Measurements from ENCODE around the gene DIP2A.

The DIP2A gene

DNA sequence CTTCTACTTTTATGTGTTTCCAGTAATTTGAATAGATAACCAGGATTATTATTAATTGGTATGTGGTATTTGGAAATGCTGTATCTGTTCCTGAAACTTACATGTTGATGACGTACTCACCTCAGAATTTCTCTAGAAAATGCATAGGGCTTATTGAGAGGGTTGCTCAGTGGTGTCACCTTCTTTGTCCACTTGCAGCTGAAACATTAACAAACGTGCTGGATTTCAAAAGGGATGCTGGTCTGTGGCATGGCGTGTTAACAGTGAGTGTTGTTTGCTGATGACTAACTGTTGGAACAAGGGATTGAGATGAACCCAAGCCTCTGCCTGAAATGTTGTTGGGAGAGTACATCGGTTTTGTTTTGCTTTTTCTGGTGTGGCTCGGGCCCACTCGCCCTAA lies 78.3 kb downstream of the DIP2A start:
- no peak for DNase-seq

DNA sequence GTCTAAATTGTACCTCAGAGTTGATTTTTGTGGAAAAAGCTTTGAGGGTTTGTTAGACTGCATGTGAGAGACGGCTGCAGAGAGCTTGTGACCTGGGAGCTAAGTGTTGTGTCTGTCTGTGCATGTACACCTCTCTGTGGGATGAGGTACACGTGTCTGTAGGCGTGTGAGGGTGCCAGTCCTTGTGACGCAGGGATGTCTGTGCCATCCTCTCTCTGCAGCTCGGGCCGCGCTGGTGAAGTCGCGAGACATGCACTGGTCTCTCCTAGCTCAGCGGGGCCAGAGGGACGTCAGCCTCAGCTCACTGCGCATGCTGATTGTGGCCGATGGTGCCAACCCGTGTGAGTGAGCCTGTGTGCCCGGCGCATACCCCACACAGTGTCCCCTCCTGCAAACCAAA lies 79.6 kb downstream of the DIP2A start:
- no peak for DNase-seq

DNA sequence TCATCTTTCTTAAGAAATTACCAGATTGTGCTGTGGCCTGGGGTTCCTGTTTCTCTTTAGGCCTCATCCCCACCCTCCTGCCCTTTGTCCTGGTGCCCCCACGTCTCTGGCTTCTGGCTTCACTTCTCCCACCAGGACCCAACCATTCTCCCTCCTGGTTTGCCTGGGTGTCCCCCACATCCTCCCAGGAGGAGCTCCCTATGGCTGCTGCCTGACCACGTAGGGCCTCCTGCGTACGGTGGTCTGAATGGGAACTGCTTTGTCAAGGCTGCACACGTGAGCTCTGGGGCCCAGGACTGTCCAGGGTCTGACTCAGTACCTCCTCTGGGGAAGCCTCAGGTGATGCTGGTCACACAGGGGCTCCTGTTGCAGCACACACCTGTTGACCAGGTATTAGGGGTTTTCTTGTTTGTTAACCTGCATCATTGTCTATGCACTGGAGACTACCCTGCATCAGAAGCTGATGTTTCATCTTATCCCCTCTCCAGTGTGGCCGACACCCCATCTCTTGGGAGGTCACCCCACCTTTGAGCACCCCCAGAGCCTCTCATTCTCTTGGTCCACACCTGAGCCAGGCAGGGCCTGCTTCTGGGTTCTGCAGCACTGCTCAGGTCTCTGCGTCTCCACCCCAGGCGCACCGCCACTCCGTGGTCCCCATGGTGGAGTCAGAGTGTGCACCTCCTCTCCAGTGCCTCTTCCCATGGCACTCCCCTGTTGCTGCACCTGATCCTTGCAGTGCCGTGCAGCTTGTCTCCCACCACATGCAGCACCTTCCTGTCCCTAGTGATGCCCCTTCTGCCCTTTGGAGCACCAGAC lies 80.4 kb downstream of the DIP2A start:
- DNase-seq, result no peak

DNA sequence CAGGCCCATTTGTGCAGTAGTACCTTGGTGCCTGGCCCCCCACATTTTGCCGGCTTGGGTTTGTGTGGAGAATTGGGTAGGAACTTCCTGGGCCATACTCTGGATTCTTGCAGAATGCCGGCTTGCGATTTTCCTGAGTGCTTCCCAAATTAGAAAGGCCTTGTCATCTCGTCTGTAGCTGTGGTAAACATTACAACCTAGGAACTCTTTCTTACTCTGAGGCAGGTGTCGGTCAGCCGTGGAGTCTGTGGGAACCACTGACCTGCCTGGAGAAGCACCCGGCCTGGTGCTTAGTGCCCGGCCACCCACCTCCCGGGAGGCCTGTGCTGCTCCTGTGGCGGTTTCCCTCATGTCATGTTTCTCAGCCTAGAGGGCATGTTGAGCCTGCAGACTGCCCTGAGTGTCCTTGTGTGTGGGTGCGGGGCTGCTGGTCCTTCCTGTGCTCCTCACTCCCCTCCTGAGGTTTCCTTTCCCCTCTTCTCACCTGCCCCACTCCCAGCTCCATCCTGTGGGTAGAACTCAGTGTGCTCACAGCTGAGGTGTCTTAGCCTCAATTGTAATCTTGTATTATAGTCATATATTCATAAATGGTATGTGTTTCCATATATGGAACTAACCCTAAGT lies 81.5 kb downstream of the DIP2A start:
- no peak for DNase-seq

DNA sequence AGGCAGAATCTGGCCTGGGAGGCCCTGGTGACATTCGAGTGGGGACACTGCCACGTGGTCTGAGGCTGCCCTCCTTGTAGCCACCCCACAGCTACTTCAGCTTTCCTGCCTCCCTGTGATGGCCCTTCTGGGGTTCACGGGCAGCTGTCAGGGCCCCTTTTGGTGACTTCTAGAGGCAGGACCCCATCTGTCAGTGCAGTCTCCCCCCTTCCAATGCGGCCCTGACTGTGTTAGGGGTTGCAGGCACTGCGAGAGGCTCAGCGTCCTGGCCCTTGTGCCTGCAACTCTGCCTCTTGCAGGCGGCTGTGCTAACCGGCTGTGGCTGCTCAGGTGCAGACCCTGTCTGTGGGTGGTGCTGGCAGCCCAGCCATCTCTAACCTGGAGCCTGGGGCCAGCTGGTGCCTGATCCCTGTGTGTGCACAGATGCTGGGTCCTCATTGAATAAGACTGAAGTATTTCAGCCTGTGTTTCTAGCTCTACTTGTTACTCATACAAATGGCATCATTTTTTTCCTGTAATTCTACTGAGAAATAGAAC lies 84.0 kb downstream of the DIP2A start:
- DNase-seq, result no peak

DNA sequence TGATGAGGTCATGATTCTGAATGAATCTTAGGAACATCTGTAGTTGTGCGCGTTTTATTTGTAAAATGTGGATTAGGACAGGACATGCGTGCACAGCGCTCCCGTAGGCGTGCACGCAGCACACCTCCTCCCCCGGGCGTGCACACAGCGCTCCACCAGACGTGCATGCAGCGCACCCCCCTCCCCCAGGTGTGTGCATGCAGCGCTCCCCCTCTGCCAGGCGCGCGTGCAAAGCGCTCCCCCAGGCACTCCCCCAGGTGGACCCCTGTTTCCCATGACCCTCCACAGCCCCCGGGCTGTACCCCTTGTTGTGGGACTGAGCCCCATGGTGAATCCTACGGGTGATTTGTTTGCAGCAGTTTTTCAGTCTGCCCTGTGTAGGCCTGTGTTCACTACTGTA lies 84.6 kb downstream of the DIP2A start:
- DNase-seq, result no peak

DNA sequence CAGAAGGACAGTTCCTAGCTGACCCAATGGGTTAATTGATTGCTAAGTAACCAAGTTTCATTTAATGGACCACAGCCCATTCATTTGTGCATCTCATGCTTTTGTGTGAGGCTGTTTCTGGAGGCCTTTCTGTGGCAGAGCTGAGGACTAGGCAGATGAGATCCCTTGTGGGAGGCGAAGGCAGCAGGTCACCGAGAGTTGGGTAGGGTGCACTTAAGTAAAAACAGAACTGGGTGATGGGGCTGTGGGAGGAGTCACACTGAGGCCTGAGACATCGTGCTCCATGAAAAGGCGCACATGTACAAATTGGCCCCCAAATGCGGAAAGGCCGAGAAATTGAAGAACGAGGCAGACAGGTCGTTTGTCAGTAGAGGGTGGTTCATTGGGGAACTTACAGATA lies 85.3 kb downstream of the DIP2A start:
- DNase-seq, result no peak

DNA sequence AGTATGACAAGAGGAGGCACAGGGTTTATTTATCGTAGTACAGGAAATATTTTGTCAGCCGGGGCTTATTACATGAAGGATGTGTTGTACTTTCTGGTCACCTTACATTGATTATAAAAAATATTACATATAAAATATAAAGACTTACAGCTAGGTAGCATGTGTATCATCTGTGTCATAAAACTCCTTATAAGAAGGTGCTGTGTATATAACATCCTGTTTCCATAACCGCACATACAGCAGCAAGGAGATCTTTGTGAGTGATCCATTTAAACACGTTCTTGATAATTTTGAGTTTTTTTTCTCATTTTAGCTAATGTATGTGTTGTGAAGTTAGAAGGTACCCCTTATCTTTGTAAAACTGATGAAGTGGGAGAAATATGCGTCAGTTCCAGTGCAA lies 86.1 kb downstream of the DIP2A start:
- DNase-seq, result no peak

DNA sequence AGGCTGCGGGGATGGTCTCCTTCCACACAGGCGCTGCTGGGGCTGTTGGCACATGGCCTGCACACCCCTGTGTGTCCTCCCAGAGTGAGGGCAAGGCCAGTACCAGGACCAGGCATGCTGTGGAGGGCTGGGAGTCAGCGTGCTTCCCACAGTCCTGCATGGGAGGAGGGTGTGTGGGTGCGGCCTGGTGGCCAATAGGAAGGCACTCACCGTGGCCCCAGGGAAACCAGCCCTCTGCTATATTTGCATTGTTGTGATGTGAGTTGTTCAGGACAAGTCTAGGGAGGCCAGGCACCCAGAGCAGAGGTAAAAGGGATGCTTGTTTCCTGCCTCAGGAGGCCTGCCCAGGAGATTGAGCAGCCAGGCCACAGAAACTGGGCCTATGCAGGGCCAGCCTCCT lies 86.7 kb downstream of the DIP2A start:
- no peak for DNase-seq

DNA sequence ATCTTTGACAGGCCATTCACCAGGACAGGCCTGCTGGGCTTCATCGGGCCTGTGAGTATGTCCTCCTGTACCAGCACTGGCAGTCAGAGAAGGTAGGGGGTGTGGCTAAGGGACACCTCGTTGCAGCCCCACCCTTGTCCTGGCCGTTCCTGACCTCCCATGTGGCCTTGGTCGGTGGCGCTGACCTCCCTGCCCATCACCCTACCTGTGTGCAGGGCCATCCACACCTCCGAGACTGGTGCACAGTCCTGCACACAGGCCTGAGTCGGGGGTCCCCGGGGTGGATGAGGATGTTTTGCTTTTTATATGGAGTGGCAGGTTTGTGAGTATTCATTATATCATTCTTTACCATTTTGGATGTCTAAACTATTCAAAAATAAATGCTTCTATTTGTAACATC lies 87.2 kb downstream of the DIP2A start:
- DNase-seq, result no peak

DNA sequence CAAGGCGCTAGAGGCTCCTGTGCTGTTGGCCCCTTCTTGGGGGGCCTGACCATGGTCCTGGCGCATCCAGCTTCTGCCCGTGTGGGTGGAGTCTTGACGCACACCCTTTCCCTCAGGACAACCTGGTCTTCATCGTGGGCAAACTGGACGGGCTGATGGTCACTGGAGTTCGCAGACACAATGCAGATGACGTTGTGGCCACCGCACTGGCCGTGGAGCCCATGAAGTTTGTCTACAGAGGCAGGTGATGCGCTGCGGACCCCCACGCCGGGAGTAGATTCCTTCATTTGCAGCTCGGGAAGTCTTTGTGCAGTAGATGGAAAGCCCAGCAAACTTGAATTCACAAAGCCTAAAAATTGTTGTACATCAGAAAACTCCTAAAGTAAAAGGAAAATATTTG lies 88.1 kb downstream of the DIP2A start:
- no peak for DNase-seq

DNA sequence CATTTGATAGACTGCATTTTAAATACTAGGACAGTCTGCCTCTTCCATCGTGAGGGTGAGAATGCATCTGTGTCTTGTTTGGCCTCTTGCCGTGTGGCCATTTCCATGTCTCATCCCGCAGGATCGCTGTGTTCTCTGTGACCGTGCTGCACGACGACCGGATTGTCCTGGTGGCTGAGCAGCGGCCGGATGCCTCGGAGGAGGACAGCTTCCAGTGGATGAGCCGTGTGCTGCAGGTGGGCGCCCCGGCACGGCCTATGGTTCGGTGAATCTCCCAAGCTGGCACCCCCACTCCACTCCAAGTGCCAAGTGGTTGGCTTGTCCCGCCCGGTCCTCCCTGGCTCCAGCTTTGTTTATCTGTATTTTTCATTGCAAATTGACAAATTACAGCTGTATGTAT lies 91.0 kb downstream of the DIP2A start:
- no peak for DNase-seq

DNA sequence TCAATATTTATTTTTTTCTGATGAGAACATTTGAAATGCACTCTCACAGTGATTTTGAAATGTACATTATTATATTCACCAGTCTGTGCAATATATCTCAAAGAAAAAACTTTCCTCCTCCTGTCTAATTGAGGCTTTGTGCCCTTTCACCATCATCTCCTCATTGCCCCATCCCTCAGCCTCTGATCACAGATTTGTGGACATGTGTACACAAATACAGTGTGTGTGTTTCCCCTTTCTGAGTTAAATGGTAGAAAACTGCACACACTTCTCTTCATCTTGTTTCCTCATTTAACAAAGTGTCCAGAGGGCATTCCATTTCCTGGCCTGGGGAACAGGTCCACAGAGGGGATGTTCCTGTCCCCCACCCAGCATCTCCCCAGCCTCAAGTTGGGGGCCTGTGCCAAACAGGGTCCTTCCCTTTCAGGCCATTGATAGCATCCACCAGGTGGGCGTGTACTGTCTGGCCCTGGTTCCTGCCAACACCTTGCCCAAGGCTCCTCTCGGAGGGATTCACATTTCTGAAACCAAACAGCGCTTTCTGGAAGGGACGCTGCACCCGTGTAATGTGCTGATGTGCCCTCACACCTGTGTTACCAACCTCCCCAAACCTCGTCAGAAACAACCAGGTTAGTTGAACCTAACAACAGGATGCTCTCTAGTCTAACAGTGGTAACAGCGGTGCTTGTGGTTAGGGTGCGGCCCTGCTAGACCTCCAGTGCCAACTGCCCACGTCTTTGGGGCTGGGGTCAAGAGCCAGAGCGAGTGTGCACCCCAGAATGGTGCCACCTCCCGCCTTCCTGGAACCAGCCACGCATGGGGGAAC lies 91.6 kb downstream of the DIP2A start:
- DNase-seq, result no peak

DNA sequence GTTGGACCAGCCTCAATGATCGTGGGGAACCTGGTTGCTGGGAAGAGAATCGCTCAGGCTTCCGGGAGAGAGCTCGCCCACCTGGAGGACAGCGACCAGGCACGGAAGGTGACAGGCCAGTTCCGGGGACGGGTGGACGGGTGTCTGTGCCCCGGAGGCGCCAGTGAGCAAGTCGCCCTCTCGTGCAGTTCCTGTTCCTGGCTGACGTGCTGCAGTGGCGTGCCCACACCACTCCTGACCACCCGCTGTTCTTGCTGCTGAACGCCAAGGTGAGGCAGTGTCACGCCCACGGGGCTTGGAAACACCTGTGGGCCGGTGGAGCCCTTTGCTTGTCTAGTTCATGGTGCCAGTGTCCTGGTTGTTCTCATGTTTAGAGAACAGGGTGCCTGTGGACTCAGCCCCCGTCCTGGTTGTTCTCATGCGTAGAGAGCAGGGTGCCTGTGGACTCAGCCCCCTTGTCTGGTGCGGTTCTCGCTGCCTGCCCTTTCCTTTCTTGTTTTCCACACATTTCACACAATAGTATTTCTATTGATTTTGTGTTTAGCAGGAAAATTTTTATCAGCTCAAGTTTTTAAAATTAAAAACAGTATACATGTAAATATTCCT lies 93.0 kb downstream of the DIP2A start:
- no peak for DNase-seq

DNA sequence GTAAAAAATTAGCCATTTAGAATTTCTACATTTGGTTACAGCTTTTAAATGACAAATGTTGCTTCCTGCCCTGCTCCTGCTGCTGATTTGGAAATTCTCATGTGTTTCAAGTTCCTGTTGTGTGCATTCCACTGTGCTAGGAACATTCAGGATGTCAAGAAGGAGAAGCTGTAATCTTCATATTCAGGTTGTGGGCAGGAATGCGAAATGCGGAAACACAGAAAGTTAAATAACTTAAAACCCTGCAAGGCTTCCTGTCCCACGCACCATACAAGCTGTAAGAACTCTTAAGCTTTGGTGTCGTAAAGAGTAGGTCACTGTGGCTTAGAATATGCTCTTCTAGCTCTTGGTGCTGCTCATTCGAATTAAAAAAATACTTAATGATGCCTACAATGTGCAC lies 93.6 kb downstream of the DIP2A start:
- no peak for DNase-seq

DNA sequence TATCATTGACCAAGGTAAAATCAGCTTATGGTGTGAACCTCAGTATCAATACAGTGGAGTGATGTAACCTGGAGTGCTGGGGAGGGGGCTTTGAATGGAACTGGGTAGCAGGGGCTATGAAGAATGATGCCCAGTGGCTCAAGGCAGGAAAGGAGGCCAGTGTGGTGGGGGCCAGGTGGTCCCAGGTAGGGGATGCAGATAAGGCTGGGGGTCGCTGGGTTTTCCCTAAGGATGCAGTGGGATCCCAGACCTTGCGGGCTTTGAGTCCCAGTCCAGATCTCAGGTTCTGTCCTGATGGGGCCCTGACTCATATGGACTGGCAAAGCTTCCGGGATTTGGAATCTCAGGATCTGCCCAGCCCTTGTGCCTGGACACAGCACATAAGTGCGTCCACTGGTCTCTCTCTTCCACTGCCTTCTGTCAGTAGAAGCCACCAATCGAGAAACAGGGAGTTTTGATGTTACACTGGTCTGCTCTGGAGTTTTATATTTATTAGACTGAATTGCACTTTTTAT lies 94.2 kb downstream of the DIP2A start:
- DNase-seq, result no peak

DNA sequence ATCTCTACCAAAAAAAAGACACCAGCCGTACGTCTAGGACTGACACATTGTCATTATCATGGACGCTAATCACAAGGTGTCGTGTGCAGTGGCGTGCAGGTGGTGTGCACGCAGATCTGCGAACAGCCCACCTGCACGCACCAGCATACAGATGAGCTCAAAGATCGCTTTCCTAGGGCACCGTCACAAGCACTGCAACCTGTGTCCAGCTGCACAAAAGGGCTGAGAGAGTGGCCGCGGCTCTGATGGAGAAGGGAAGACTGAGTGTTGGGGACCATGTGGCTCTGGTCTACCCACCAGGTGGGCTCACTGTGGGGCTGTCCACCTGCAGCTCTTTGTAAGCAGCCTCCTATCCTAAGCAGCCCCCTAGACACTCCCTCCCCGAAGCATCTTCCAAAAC lies 95.3 kb downstream of the DIP2A start:
- DNase-seq, result no peak

DNA sequence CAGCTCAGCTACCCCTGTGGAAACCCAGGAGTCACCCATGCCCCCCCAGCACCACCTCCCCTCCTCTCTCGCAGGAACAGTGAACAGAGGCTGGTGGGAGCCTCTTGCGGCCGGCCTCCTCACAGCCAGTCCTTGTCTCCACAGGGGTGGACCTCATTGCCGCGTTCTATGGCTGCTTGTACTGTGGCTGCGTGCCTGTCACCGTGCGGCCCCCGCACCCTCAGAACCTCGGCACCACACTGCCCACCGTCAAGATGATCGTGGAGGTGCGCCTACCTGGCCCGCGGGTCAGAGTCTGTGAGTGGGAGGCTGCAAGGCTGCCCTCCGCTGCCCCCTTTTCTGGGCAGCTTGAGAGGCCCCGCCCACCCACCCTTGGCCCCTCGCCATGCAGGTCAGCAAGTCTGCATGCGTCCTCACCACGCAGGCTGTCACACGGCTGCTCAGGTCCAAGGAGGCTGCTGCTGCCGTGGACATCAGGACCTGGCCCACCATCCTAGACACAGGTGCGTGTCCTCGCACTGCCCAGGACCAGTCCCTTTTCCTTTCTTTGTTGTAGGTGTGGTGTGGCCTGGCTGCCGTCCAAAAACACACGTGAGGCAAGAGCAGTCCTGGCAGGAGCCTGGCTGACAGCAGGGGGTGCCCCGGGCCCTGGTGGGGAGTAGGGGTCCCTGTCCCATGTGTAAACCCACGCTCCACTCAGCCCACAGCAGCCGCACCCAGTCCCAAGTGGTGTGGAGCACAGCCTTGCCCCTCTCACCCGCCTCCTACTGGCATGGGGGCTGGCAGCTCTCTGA lies 95.9 kb downstream of the DIP2A start:
- DNase-seq, result no peak

DNA sequence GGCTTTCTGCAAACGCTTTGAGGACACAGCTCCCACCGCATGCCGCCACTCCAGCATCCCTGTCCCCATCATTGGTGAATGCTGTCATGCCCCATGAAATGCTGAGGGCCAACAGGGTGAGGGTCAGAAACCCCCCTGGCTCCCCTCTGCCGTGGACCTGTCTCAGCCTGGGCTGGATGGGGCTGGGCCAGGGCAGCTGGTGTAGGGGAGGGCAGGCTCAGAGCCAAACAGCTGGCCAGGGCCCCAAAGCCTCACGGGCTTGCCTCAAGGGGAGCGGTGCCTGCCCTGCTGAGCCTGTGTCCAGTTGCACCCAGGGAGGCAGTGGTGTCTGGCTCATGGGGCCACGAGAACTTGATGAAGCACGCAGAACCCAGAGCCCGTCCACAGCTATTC lies 96.5 kb downstream of the DIP2A start:
- no peak for DNase-seq

DNA sequence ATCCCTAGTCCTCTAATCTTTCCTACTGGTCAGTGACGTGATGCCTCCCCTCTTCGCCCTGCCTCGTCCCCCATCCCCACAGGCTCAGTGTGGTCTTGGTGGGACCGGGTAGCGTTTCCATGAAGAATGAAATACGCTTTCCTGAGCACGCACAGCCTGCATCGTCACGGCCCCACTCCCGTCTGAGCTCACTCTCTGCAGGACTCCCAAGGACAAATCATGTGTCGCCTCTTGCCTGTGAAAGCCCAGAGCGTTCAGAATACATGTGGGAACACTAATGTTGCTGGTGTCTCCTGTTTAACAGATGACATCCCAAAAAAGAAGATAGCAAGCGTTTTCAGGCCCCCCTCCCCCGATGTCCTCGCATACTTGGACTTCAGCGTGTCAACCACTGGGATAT lies 97.0 kb downstream of the DIP2A start:
- no peak for DNase-seq

DNA sequence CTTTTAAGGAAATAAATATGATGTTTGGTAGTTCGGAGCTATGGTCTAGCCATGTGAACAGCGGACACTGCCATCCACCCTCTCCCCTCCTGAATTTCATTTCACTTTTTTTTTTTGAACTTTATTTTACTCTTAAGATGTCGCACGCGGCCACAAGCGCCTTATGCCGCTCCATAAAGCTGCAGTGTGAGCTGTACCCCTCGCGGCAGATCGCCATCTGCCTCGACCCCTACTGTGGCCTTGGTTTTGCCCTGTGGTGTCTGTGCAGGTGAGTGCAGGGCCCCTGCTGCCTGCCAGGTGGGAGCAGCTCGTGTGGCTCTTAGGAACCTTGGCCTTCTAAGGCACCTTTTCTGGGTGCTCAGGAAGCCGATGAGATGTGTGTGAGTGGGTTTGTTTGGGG lies 98.1 kb downstream of the DIP2A start:
- no peak for DNase-seq

DNA sequence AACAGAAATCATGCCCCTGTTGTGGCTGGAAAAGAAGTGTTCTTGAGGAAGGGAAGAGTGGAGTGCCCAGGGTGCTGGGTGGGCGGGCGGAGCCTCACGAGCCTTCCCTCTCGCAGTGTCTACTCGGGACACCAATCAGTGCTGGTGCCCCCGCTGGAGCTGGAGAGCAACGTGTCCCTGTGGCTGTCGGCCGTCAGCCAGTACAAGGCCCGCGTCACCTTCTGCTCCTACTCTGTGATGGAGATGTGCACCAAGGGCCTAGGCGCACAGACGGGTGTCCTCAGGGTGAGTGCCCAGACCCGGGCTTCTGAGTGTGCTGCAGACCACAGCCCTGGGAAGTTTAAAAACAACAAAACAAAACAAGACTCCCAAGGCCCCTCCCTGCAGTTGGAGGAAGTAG lies 98.8 kb downstream of the DIP2A start:
- DNase-seq, result no peak
